Liver (tissue), 9 donors: ENCODE measurements around the gene NIPAL3. TPM values are rescaled to one million over a fixed set of nuclear protein-coding genes. Genes with fewer than 3 reads are reported as not detected.

Experiments
- DNase-seq: peaks from one replicate; pipeline ENCODE4 v3.0.0-alpha.2; 2017; ENCODE audit warnings: low spot score
- H3K27ac ChIP-seq, 2 donors: one replicate each; pipeline ENCODE4 v1.7.0; 2013; ENCODE audit warnings: inconsistent platforms in 2 of 2, low read length in 2 of 2, control low read depth in 1 of 2, low read depth in 1 of 2, mild to moderate bottlenecking in 1 of 2
- H3K27me3 ChIP-seq, 4 donors: one replicate each; pipeline versions ENCODE4 v1.6.1 to v1.7.0; 2013; ENCODE audit warnings: low read length in 3 of 4, inconsistent platforms in 1 of 4, mild to moderate bottlenecking in 1 of 4, moderate library complexity in 1 of 4; ENCODE audit not compliant: control insufficient read depth in 4 of 4, insufficient read depth in 4 of 4
- H3K36me3 ChIP-seq, 4 donors: one replicate each; pipeline versions ENCODE4 v1.6.1 to v1.7.0; 2013; ENCODE audit warnings: low read length in 3 of 4, mild to moderate bottlenecking in 3 of 4, low read depth in 1 of 4, moderate library complexity in 1 of 4; ENCODE audit not compliant: control insufficient read depth in 4 of 4, insufficient read depth in 3 of 4
- H3K4me1 ChIP-seq, 4 donors: one replicate each; pipeline versions ENCODE4 v1.6.1 to v1.7.0; 2013; ENCODE audit warnings: low read length in 3 of 4, mild to moderate bottlenecking in 3 of 4, moderate library complexity in 1 of 4; ENCODE audit not compliant: control insufficient read depth in 4 of 4, insufficient read depth in 4 of 4
- H3K4me3 ChIP-seq, 3 donors: one replicate each; pipeline versions ENCODE4 v1.6.1 to v1.7.0; 2013; ENCODE audit warnings: low read length in 3 of 3, control low read depth in 1 of 3, low read depth in 1 of 3, mild to moderate bottlenecking in 1 of 3
- H3K9ac ChIP-seq, 2 donors: one replicate each; pipeline ENCODE4 v1.7.0; 2013; ENCODE audit warnings: low read length in 2 of 2, mild to moderate bottlenecking in 2 of 2, moderate library complexity in 2 of 2, control low read depth in 1 of 2, low read depth in 1 of 2
- H3K9me3 ChIP-seq, 4 donors: one replicate each; pipeline versions ENCODE4 v1.6.1 to v1.7.0; 2013; ENCODE audit warnings: low read length in 3 of 4; ENCODE audit not compliant: control insufficient read depth in 4 of 4
- CTCF ChIP-seq: fragments of 150-350 bp; IDR thresholded peaks from 2 replicates; pipeline ENCODE4 v1.5.1; 2017; ENCODE audit warnings: improper control_type of control experiment, low read depth, low read length; ENCODE audit not compliant: missing input control
- EGR1 ChIP-seq, 2 donors: IDR thresholded peaks; 2 replicates each; pipeline ENCODE4 v1.6.1; 2016 to 2018; ENCODE audit warnings: antibody characterized with exemption in 2 of 2, low read depth in 2 of 2
- FOXA1 ChIP-seq: IDR thresholded peaks from 2 replicates; pipeline ENCODE4 v1.6.1; 2016; ENCODE audit warnings: antibody characterized with exemption
- FOXA2 ChIP-seq: IDR thresholded peaks from 2 replicates; pipeline ENCODE4 v1.6.1; 2016; ENCODE audit warnings: antibody characterized with exemption
- GABPA ChIP-seq, 2 donors: IDR thresholded peaks in 1 of 2; conservative IDR thresholded peaks in 1 of 2; 2 replicates each; pipeline ENCODE4 v1.6.1; 2016; ENCODE audit warnings: antibody characterized with exemption in 2 of 2, mild to moderate bottlenecking in 1 of 2, moderate library complexity in 1 of 2
- HNF4A ChIP-seq, 2 donors: conservative IDR thresholded peaks; 2 replicates each; pipeline ENCODE4 v1.6.1; 2016; ENCODE audit warnings: antibody characterized with exemption in 2 of 2, mild to moderate bottlenecking in 2 of 2
- JUND ChIP-seq, 2 donors: IDR thresholded peaks; 2 replicates each; pipeline ENCODE4 v1.6.1; 2016; ENCODE audit warnings: antibody characterized with exemption in 2 of 2
- MAX ChIP-seq: IDR thresholded peaks from 2 replicates; pipeline ENCODE4 v1.6.1; 2016; ENCODE audit warnings: antibody characterized with exemption
- NR2F2 ChIP-seq: IDR thresholded peaks from 2 replicates; pipeline ENCODE4 v1.6.1; 2016; ENCODE audit warnings: antibody characterized with exemption
- RAD21 ChIP-seq, 2 donors: IDR thresholded peaks; 2 replicates each; pipeline ENCODE4 v1.6.1; 2016; ENCODE audit warnings: antibody characterized with exemption in 2 of 2, mild to moderate bottlenecking in 2 of 2
- REST ChIP-seq: IDR thresholded peaks from 2 replicates; pipeline ENCODE4 v1.6.1; 2016; ENCODE audit warnings: antibody characterized with exemption, mild to moderate bottlenecking
- RXRA ChIP-seq, 2 donors: IDR thresholded peaks; 2 replicates each; pipeline ENCODE4 v1.6.1; 2017 to 2018; ENCODE audit warnings: antibody characterized with exemption in 2 of 2, mild to moderate bottlenecking in 1 of 2
- SP1 ChIP-seq: IDR thresholded peaks from 2 replicates; pipeline ENCODE4 v1.6.1; 2018; ENCODE audit warnings: antibody characterized with exemption, mild to moderate bottlenecking
- TAF1 ChIP-seq: conservative IDR thresholded peaks from 2 replicates; pipeline ENCODE4 v1.6.1; 2016; ENCODE audit warnings: antibody characterized with exemption, mild to moderate bottlenecking
- YY1 ChIP-seq: IDR thresholded peaks from 2 replicates; pipeline ENCODE4 v1.6.1; 2016; ENCODE audit warnings: antibody characterized with exemption, mild to moderate bottlenecking
- ZBTB33 ChIP-seq: IDR thresholded peaks from 2 replicates; pipeline ENCODE4 v1.6.1; 2016; ENCODE audit warnings: antibody characterized with exemption
- WGBS: extraction: QIAGEN DNeasy Blood & Tissue Kit; methylation state at CpG from one replicate; pipeline ENCODE4 v1.1.7; 2013; 5-methylcytosine and 5-hydroxymethylcytosine counted together
- polyA plus RNA-seq, 2 donors: library from polyadenylated mRNA; stranded (reverse) in 1 of 2; unstranded in 1 of 2; fragments of 200-250 nt in 1 of 2; fragments of >200 nt in 1 of 2; fragmentation: Nextera tagmentation in 1 of 2; extraction: Ambion mirVana in 1 of 2; gene quantifications; one replicate each; pipeline versions ENCODE4 v1.2.1 to v1.2.3, GENCODE V29; 2013 to 2015
- total RNA-seq, 2 donors: library from RNA; depleted of rRNA; stranded (reverse); fragments of >200 nt; gene quantifications; one replicate each; pipeline ENCODE4 v1.2.3, GENCODE V29; 2014
- donor health status: healthy.
- donor health status: healthy.
- donor health status: healthy.
- donor health status: healthy.
- donor health status: healthy.

Gene NIPAL3
- total and polyA plus RNA-seq, 4 donors, result 3.0 to 12.0 (median 6.0) TPM

GRCh38 chr1:24477309-24477708, 61.7 kb downstream of the NIPAL3 start:
- no peak for DNase-seq
- 93% methylated on average over 4 of the region's 4 CpGs for WGBS

GRCh38 chr1:24481101-24481500, 65.5 kb downstream of the NIPAL3 start:
- no peaks in the 10 kb centered on the region for H3K27me3 ChIP-seq
- H3K4me3 ChIP-seq, result no peak overlapping the region
- H3K9me3 ChIP-seq, result no peaks in the 10 kb centered on the region
- no peaks in the 10 kb centered on the region for H3K4me1 ChIP-seq
- no peak overlapping the region for H3K9ac ChIP-seq
- DNase-seq, result no peak
- H3K36me3 ChIP-seq, result no peaks in the 10 kb centered on the region
- no peak overlapping the region for H3K27ac ChIP-seq
- WGBS, result 60% methylated on average over 2 of the region's 2 CpGs
- TF ChIP-seq TAF1 (no peak), REST (no peak), ZBTB33 (no peak), RXRA (IDR thresholded peaks at IDR 0.05) (no peak), FOXA2 (no peak), GABPA (IDR thresholded peaks at IDR 0.05 in 1 of 2, conservative IDR thresholded peaks at IDR 0.05 in 1 of 2) (no peak), JUND (IDR thresholded peaks at IDR 0.05) (no peak), RAD21 (IDR thresholded peaks at IDR 0.05) (no peak), NR2F2 (no peak), MAX (no peak), FOXA1 (no peak), SP1 (no peak), EGR1 (IDR thresholded peaks at IDR 0.05; ENCODE audit: low read depth in 2 of 2) (no peak), CTCF (no peak), HNF4A (conservative IDR thresholded peaks at IDR 0.05) (no peak), YY1 (no peak)

More at GRCh38 chr1:24477309-24477708, 61.7 kb downstream of the NIPAL3 start:
- Histone ChIP-seq H3K27ac (no peak overlapping the region), H3K36me3 (no peaks in the 10 kb centered on the region), H3K9ac (no peak overlapping the region), H3K4me3 (no peak overlapping the region), H3K27me3 (no peaks in the 10 kb centered on the region), H3K9me3 (no peaks in the 10 kb centered on the region), H3K4me1 (no peaks in the 10 kb centered on the region)
- no peak for TF ChIP-seq SP1
- TF ChIP-seq FOXA1, result no peak
- no peak for TF ChIP-seq REST
- no peak for TF ChIP-seq EGR1 (IDR thresholded peaks at IDR 0.05; ENCODE audit: low read depth in 2 of 2)
- TF ChIP-seq RXRA (IDR thresholded peaks at IDR 0.05), result no peak
- no peak for TF ChIP-seq GABPA (IDR thresholded peaks at IDR 0.05 in 1 of 2, conservative IDR thresholded peaks at IDR 0.05 in 1 of 2)
